Left ventricle myocardium superior (tissue), 1 donor: ENCODE measurements around the gene DNAJB1. TPM values are rescaled to one million over a fixed set of nuclear protein-coding genes. Genes with fewer than 3 reads are reported as not detected.

Experiments used
- microRNA-seq: library from miRNA; unstranded; fragments of <30 nt; microRNA quantifications from one replicate; pipeline ENCODE4 v1.2.0, GENCODE V29; 2020; ENCODE audit warnings: borderline number of aligned reads
- total RNA-seq: library from RNA; stranded (reverse); fragmentation: NEBNext Ultra II Directional; extraction: Animal tissue kit (Norgen Biotek cat#: 25700); gene quantifications from one replicate; pipeline ENCODE4 v1.2.1, GENCODE V29; 2021
- donor health status: DM: no; HTN: yes; CAD: no; lungs with severe emphysema.

DNAJB1 gene
- total RNA-seq, 1 donor from 2014 or later, result 47.9 TPM

Small RNAs within 50 kb of the gene (microRNA-seq; reads per million reads assigned to microRNA genes)
- gene MIR639, result not detected

Other genes starting within 250 kb of the DNAJB1 start
- gene ADGRE5, start 137.0 kb downstream of the DNAJB1 start, total RNA-seq, result 39.5 TPM
- gene DDX39A, start 99.1 kb downstream of the DNAJB1 start, total RNA-seq, result 32.4 TPM
- 162 TPM for gene PKN1, start 85.1 kb downstream of the DNAJB1 start, total RNA-seq
- not detected for gene PTGER1, start 43.0 kb downstream of the DNAJB1 start, total RNA-seq
- gene GIPC1, start 22.3 kb downstream of the DNAJB1 start, total RNA-seq, result 55.9 TPM
- 86.4 TPM for gene TECR, start 11.2 kb upstream of the DNAJB1 start, total RNA-seq
- 546 TPM for gene NDUFB7, start 53.7 kb upstream of the DNAJB1 start, total RNA-seq
- not detected for gene CLEC17A, start 64.7 kb upstream of the DNAJB1 start, total RNA-seq
- gene ADGRE3, start 156.4 kb upstream of the DNAJB1 start, total RNA-seq, result not detected
- 7.3 TPM for gene ZNF333, start 171.7 kb upstream of the DNAJB1 start, total RNA-seq